Calu3 (cell line): ENCODE measurements around the gene PXDN. TPM values are rescaled to one million over a fixed set of nuclear protein-coding genes. Genes with fewer than 3 reads are reported as not detected.

Experiments used
- BruUV-seq: library from RNA; stranded (reverse); fragments of 400-500 nt; replicated peaks from 2 replicates; lab custom pipeline; 2021; lab: Mats Ljungman, UMichigan
- CTCF ChIA-PET: fragments of 300-600 bp; sonication (Branson Sonifier 250); formaldehyde crosslinking; loops from one replicate; lab custom pipeline; 2022; ENCODE audit warnings: antibody characterized with exemption; lab: Charles Lee
- DNase-seq: peaks from one replicate; pipeline ENCODE4 v3.0.0; 2022
- H3K27ac Mint-ChIP-seq: one replicate; pipeline ENCODE4 v1.8.0; 2022; ENCODE audit warnings: mixed read lengths; ENCODE audit not compliant: unreplicated experiment
- H3K27me3 Mint-ChIP-seq: one replicate; pipeline ENCODE4 v1.8.0; 2022; ENCODE audit warnings: mixed read lengths; ENCODE audit not compliant: unreplicated experiment
- H3K36me3 Mint-ChIP-seq: one replicate; pipeline ENCODE4 v1.8.0; 2022; ENCODE audit warnings: mild to moderate bottlenecking, moderate library complexity, mixed read lengths; ENCODE audit not compliant: insufficient read depth, unreplicated experiment
- H3K4me1 Mint-ChIP-seq: one replicate; pipeline ENCODE4 v1.8.0; 2022; ENCODE audit warnings: mild to moderate bottlenecking, low read depth, mixed read lengths; ENCODE audit not compliant: unreplicated experiment
- H3K4me3 Mint-ChIP-seq: one replicate; pipeline ENCODE4 v1.8.0; 2022; ENCODE audit warnings: mild to moderate bottlenecking, low read depth, moderate library complexity, mixed read lengths; ENCODE audit not compliant: unreplicated experiment
- H3K9me3 Mint-ChIP-seq: one replicate; pipeline ENCODE4 v1.8.0; 2022; ENCODE audit warnings: low read depth, mixed read lengths; ENCODE audit not compliant: unreplicated experiment
- CTCF ChIP-seq: fragments of 200-600 bp; IDR thresholded peaks from one replicate; pipeline ENCODE4 v1.8.0; 2022; ENCODE audit warnings: antibody characterized with exemption; ENCODE audit not compliant: unreplicated experiment
- intact Hi-C: fragments of 100-400 bp; cut with micrococcal nuclease; formaldehyde crosslinking; loops from one replicate; pipeline ENCODE4 v1.10.0; 2022; ENCODE audit not compliant: unreplicated experiment
- total RNA-seq: library from RNA; stranded (reverse); gene quantifications from 2 replicates; pipeline ENCODE4 v1.2.3, GENCODE V29; 2022

PXDN gene
- total RNA-seq, 1 experiment from 2014 or later, result not detected

- CTCF ChIA-PET, result no interaction called here
- BruUV-seq, result no TSS peak
- DNase-seq, result no peak
- peaks cover 9% of the 10 kb centered on the region for H3K9me3 Mint-ChIP-seq
- peaks cover 13% of the 10 kb centered on the region for H3K36me3 Mint-ChIP-seq
- H3K27me3 Mint-ChIP-seq, result no peaks in the 10 kb centered on the region
- no peak overlapping the region for H3K27ac Mint-ChIP-seq
- intact Hi-C loops, result no loop called here
- no peak for TF ChIP-seq CTCF
- no peaks in the 10 kb centered on the region for H3K4me1 Mint-ChIP-seq
- H3K4me3 Mint-ChIP-seq, result no peak overlapping the region
Measured at GRCh38 chr2:1746174-1747064, 2.1 kb upstream of the PXDN start.

GRCh38 chr2:1745171-1746023, 1.1 kb upstream of the PXDN start:
- intact Hi-C loops, result no loop called here

GRCh38 chr2:1744151-1744445, 217 bp downstream of the PXDN start:
- TF ChIP-seq CTCF, result no peak
- CTCF ChIA-PET, result no interaction called here
- Mint-ChIP-seq H3K27me3 (no peaks in the 10 kb centered on the region), H3K4me3 (no peak overlapping the region), H3K9me3 (peaks cover 9% of the 10 kb centered on the region), H3K27ac (no peak overlapping the region), H3K4me1 (no peaks in the 10 kb centered on the region), H3K36me3 (peaks cover 13% of the 10 kb centered on the region)
- no peak for DNase-seq
- intact Hi-C loops, result no loop called here
- BruUV-seq, result no TSS peak

More at GRCh38 chr2:1745171-1746023, 1.1 kb upstream of the PXDN start:
- H3K36me3 Mint-ChIP-seq, result peaks cover 13% of the 10 kb centered on the region
- no peaks in the 10 kb centered on the region for H3K4me1 Mint-ChIP-seq
- no peaks in the 10 kb centered on the region for H3K27me3 Mint-ChIP-seq
- no peak overlapping the region for H3K27ac Mint-ChIP-seq
- TF ChIP-seq CTCF, result no peak
- H3K9me3 Mint-ChIP-seq, result peaks cover 9% of the 10 kb centered on the region
- no peak overlapping the region for H3K4me3 Mint-ChIP-seq
- no peak for DNase-seq
- CTCF ChIA-PET, result no interaction called here
- no TSS peak for BruUV-seq

- DNase-seq, result no peak
- H3K27ac Mint-ChIP-seq, result no peak overlapping the region
- no peaks in the 10 kb centered on the region for H3K27me3 Mint-ChIP-seq
- CTCF ChIA-PET, result no interaction called here
- peaks cover 13% of the 10 kb centered on the region for H3K36me3 Mint-ChIP-seq
- intact Hi-C loops, result no loop called here
- TF ChIP-seq CTCF, result no peak
- peaks cover 14% of the 10 kb centered on the region for H3K9me3 Mint-ChIP-seq
- BruUV-seq, result no TSS peak
- H3K4me1 Mint-ChIP-seq, result no peaks in the 10 kb centered on the region
- H3K4me3 Mint-ChIP-seq, result no peak overlapping the region
Measured at GRCh38 chr2:1743396-1744150, 742 bp downstream of the PXDN start.
